Lung (tissue), 12 donors: ENCODE results near the gene PRDX1. TPM values are rescaled to one million over a fixed set of nuclear protein-coding genes. Genes with fewer than 3 reads are reported as not detected.

ENCODE experiments used
- ATAC-seq: fragments of 200-7000 bp; cut with Tn5 transposase; one replicate; pipeline ENCODE4 v1.9.1; 2020; ENCODE audit warnings: moderate number of reproducible peaks; ENCODE audit not compliant: insufficient read depth, low FRiP score
- DNase-seq, 3 donors: peaks; one replicate each; pipeline ENCODE4 v3.0.0-alpha.2; 2013 to 2017
- H3K27ac ChIP-seq, 2 donors: one replicate each; pipeline ENCODE4 v1.5.1; 2013; ENCODE audit warnings: mild to moderate bottlenecking in 2 of 2, moderate library complexity in 2 of 2, control low read depth in 1 of 2, inconsistent platforms in 1 of 2, low read depth in 1 of 2, low read length in 1 of 2
- H3K27me3 ChIP-seq, 3 donors: one replicate each; pipeline ENCODE4 v1.5.1; 2013; ENCODE audit warnings: low read length in 2 of 3; ENCODE audit not compliant: control insufficient read depth in 3 of 3, insufficient read depth in 3 of 3
- H3K36me3 ChIP-seq, 4 donors: one replicate each; pipeline ENCODE4 v1.5.1; 2013; ENCODE audit warnings: low read length in 4 of 4, mild to moderate bottlenecking in 1 of 4, moderate library complexity in 1 of 4; ENCODE audit not compliant: control insufficient read depth in 4 of 4, insufficient read depth in 4 of 4
- H3K4me1 ChIP-seq, 5 donors: one replicate each; pipeline ENCODE4 v1.5.1; 2013; ENCODE audit warnings: low read length in 5 of 5, mild to moderate bottlenecking in 2 of 5, moderate library complexity in 1 of 5; ENCODE audit not compliant: control insufficient read depth in 5 of 5, insufficient read depth in 5 of 5
- H3K4me3 ChIP-seq: one replicate; pipeline ENCODE4 v1.5.1; 2013; ENCODE audit warnings: mild to moderate bottlenecking, control low read depth, moderate library complexity
- H3K9ac ChIP-seq, 2 donors: one replicate each; pipeline ENCODE4 v1.5.1; 2013; ENCODE audit warnings: low read length in 2 of 2, control low read depth in 1 of 2; ENCODE audit not compliant: insufficient read depth in 1 of 2
- H3K9me3 ChIP-seq, 4 donors: one replicate each; pipeline ENCODE4 v1.5.1; 2013; ENCODE audit warnings: low read length in 3 of 4, mild to moderate bottlenecking in 1 of 4, moderate library complexity in 1 of 4; ENCODE audit not compliant: control insufficient read depth in 4 of 4, insufficient read depth in 3 of 4
- CTCF ChIP-seq: IDR thresholded peaks from 2 replicates; pipeline ENCODE4 v1.5.1; 2012; ENCODE audit warnings: mild to moderate bottlenecking; ENCODE audit errors: control extremely low read depth, extremely low read depth
- WGBS, 2 donors: extraction: QIAGEN DNeasy Blood & Tissue Kit; methylation state at CpG; one replicate each; pipeline ENCODE4 v1.1.7; 2013; 5-methylcytosine and 5-hydroxymethylcytosine counted together
- polyA plus RNA-seq, 2 donors: library from polyadenylated mRNA; stranded (reverse); fragments of 200-250 nt; gene quantifications; one replicate each; pipeline ENCODE4 v1.2.1, GENCODE V29; 2013
- total RNA-seq, 2 donors: library from RNA; depleted of rRNA in 1 of 2; stranded (reverse); fragments of >200 nt in 1 of 2; gene quantifications; one replicate each; pipeline ENCODE4 v1.2.1, GENCODE V29; 2014 to 2021
- donor health status: control.
- donor health status: control.
- donor health status: Bipolar disorder and iron deficiency.
- donor health status: healthy.
- donor health status: DM: yes; HTN: yes; CAD: no.

PRDX1 gene
- total and polyA plus RNA-seq, 4 donors, result 208 to 926 (median 546) TPM

GRCh38 chr1:45498279-45498678 is 23.4 kb downstream of the PRDX1 start:
- ATAC-seq (no peak), DNase-seq (no peak)
- no peaks in the 10 kb centered on the region for H3K27me3 ChIP-seq
- no peak for TF ChIP-seq CTCF
- H3K27ac ChIP-seq, result no peak overlapping the region
- H3K4me3 ChIP-seq, result no peak overlapping the region
- no peak overlapping the region for H3K9ac ChIP-seq
- peaks cover 0 to 15% (median 2%) of the 10 kb centered on the region in 5 donors for H3K4me1 ChIP-seq
- H3K9me3 ChIP-seq, result no peaks in the 10 kb centered on the region
- peaks cover 0 to 2% (median under 1%) of the 10 kb centered on the region in 4 donors for H3K36me3 ChIP-seq

GRCh38 chr1:45493116-45493697 is 28.5 kb downstream of the PRDX1 start:
- WGBS, 2 donors, result 71 to 77% methylated on average over 2 of the region's 2 CpGs
- DNase-seq (peak; percentile 49 to 81 (median 75)), ATAC-seq (no peak)
- TF ChIP-seq CTCF, result peak; percentile 73
- Histone ChIP-seq H3K9ac (no peak overlapping the region), H3K4me3 (no peak overlapping the region), H3K36me3 (peaks cover 0 to 2% (median 0%) of the 10 kb centered on the region in 4 donors), H3K9me3 (no peaks in the 10 kb centered on the region), H3K27me3 (peaks cover 0 to 2% (median 0%) of the 10 kb centered on the region in 3 donors), H3K4me1 (peaks cover 0 to 8% (median 0%) of the 10 kb centered on the region in 5 donors), H3K27ac (no peak overlapping the region)

- TF ChIP-seq CTCF, result no peak
Observed at GRCh38 chr1:45492691-45493090, 29.0 kb downstream of the PRDX1 start.

More at GRCh38 chr1:45492691-45493090, 29.0 kb downstream of the PRDX1 start:
- H3K27ac ChIP-seq, result no peak overlapping the region
- no peak overlapping the region for H3K9ac ChIP-seq
- H3K4me1 ChIP-seq, result peaks cover 0 to 8% (median 0%) of the 10 kb centered on the region in 5 donors
- WGBS, 2 donors, result 80 to 90% methylated on average over 3 of the region's 3 CpGs
- H3K9me3 ChIP-seq, result no peaks in the 10 kb centered on the region
- no peak overlapping the region for H3K4me3 ChIP-seq
- peaks cover 0 to 2% (median 0%) of the 10 kb centered on the region in 3 donors for H3K27me3 ChIP-seq
- DNase-seq, result no peak
- ATAC-seq, result no peak
- peaks cover 0 to 2% (median 0%) of the 10 kb centered on the region in 4 donors for H3K36me3 ChIP-seq
